Hepatocyte (in vitro differentiated cells): ENCODE data around the gene TDP2. TPM values are rescaled to one million over a fixed set of nuclear protein-coding genes. Genes with fewer than 3 reads are reported as not detected.

Experiments used
- DNase-seq: peaks from one replicate; pipeline ENCODE4 v3.0.0-alpha.2; 2016; ENCODE audit warnings: low spot score
- H2AFZ ChIP-seq: fragments of 200-600 bp; sonication (generic); 2 replicates; pipeline ENCODE4 v1.6.0; 2016; ENCODE audit warnings: antibody characterized with exemption, mild to moderate bottlenecking
- H3K27ac ChIP-seq: fragments of 200-600 bp; sonication (generic); 2 replicates; pipeline ENCODE4 v1.5.1; 2016; ENCODE audit warnings: mild to moderate bottlenecking
- H3K27me3 ChIP-seq: fragments of 200-600 bp; sonication (generic); 2 replicates; pipeline ENCODE4 v1.6.1; 2016
- H3K36me3 ChIP-seq: fragments of 200-600 bp; sonication (generic); replicated peaks from 2 replicates; pipeline ENCODE4 v1.5.1; 2016; ENCODE audit warnings: low read depth; ENCODE audit not compliant: insufficient read depth
- H3K4me1 ChIP-seq: fragments of 200-600 bp; sonication (generic); 2 replicates; pipeline ENCODE4 v1.5.1; 2016; ENCODE audit warnings: mild to moderate bottlenecking, moderate library complexity; ENCODE audit not compliant: insufficient read depth
- H3K4me2 ChIP-seq: fragments of 200-600 bp; sonication (generic); 2 replicates; pipeline ENCODE4 v1.6.0; 2016
- H3K4me3 ChIP-seq: fragments of 200-600 bp; sonication (generic); 2 replicates; pipeline ENCODE4 v1.5.1; 2016; ENCODE audit warnings: mild to moderate bottlenecking
- H3K79me2 ChIP-seq: fragments of 200-600 bp; sonication (generic); 2 replicates; pipeline ENCODE4 v1.6.0; 2017; ENCODE audit warnings: mild to moderate bottlenecking
- H3K9me2 ChIP-seq: fragments of 200-600 bp; sonication (generic); replicated peaks from 2 replicates; pipeline ENCODE4 v1.6.0; 2017; ENCODE audit warnings: mild to moderate bottlenecking; ENCODE audit not compliant: insufficient read depth
- H3K9me3 ChIP-seq: fragments of 200-600 bp; sonication (generic); 2 replicates; pipeline ENCODE4 v1.5.1; 2016; ENCODE audit warnings: low read depth, mild to moderate bottlenecking
- H4K20me1 ChIP-seq: fragments of 200-600 bp; sonication (generic); 2 replicates; pipeline ENCODE4 v1.6.0; 2016; ENCODE audit warnings: mild to moderate bottlenecking; ENCODE audit not compliant: insufficient read depth, poor library complexity, severe bottlenecking
- EZH2 ChIP-seq: fragments of 200-600 bp; sonication (generic); IDR thresholded peaks from 2 replicates; pipeline ENCODE4 v1.6.1; 2016; ENCODE audit warnings: antibody characterized with exemption, mild to moderate bottlenecking, borderline replicate concordance
- EZH2phosphoT487 ChIP-seq: fragments of 200-600 bp; sonication (generic); IDR thresholded peaks from one replicate; pipeline ENCODE4 v1.6.1; 2018; ENCODE audit warnings: antibody characterized with exemption, mild to moderate bottlenecking, low read depth, moderate library complexity; ENCODE audit not compliant: unreplicated experiment, severe bottlenecking
- WGBS: methylation state at CpG from one replicate; pipeline ENCODE4 v1.1.6; 2016; ENCODE audit warnings: low lambda C conversion rate; ENCODE audit errors: missing lambda C conversion rate; 5-methylcytosine and 5-hydroxymethylcytosine counted together
- polyA plus RNA-seq: library from polyadenylated mRNA; unstranded; fragments of >200 nt; fragmentation: Nextera tagmentation; extraction: Ambion mirVana; gene quantifications from 2 replicates; pipeline ENCODE4 v1.2.1, GENCODE V29; 2016
- total RNA-seq: library from RNA; depleted of rRNA; stranded (reverse); fragments of >200 nt; gene quantifications from 2 replicates; pipeline ENCODE4 v1.2.3, GENCODE V29; 2014
- TF ChIP-seq, protein P1 (sequence below): fragments of 200-600 bp; sonication (generic); IDR thresholded peaks from 2 replicates; pipeline ENCODE4 v1.5.1; 2016; ENCODE audit warnings: antibody characterized with exemption, mild to moderate bottlenecking; ENCODE audit not compliant: poor library complexity

Gene TDP2
- total and polyA plus RNA-seq, 2 experiments from 2014 or later: 75.5 to 117 TPM

DNA sequence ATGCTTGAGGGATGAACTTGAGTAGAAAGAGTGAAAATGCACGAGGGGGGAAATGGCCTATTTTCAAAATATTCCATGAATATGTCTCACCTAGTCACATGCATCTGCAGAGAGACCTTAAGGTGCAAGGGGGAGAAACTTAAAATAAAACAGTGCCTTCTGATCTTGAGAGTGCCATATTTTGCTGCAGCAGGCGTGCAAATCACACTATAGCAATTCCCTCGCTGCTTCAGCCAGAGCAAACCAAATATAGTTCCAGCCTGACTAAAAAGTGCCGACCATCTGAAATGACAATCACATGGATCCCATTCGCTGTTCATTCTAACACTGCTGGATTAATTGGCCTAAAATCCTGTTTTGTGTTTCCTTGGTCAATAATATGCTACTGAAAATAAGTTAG lies 47.0 kb downstream of the TDP2 start:
- H3K9me2 ChIP-seq: no peaks in the 10 kb centered on the region
- TF ChIP-seq, protein P1, sequence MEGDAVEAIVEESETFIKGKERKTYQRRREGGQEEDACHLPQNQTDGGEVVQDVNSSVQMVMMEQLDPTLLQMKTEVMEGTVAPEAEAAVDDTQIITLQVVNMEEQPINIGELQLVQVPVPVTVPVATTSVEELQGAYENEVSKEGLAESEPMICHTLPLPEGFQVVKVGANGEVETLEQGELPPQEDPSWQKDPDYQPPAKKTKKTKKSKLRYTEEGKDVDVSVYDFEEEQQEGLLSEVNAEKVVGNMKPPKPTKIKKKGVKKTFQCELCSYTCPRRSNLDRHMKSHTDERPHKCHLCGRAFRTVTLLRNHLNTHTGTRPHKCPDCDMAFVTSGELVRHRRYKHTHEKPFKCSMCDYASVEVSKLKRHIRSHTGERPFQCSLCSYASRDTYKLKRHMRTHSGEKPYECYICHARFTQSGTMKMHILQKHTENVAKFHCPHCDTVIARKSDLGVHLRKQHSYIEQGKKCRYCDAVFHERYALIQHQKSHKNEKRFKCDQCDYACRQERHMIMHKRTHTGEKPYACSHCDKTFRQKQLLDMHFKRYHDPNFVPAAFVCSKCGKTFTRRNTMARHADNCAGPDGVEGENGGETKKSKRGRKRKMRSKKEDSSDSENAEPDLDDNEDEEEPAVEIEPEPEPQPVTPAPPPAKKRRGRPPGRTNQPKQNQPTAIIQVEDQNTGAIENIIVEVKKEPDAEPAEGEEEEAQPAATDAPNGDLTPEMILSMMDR: no peak
- TF ChIP-seq EZH2phosphoT487 (no peak), EZH2 (no peak)

DNA sequence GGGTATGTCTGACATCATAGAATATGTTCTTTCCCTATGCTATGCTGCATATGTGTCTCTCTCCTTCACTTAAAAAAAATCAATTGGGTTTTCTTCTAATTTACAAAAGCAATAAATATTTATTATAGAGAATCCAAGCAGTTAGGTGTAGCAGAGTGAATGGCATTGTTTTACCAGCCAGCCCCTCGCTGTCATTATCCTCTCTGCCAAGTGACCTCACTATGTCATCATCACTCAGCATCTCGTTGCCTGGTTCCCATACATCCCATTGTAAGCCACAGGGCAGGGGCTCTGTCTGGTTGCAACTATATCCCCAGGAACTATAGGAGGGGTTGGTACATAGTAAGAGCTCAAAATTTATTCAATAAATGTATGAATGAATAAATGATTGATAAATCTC lies 52.1 kb downstream of the TDP2 start:
- no peak overlapping the region for H3K27ac ChIP-seq
- H3K9me3 ChIP-seq: no peaks in the 10 kb centered on the region
- no peaks in the 10 kb centered on the region for H3K27me3 ChIP-seq
- no peak for TF ChIP-seq EZH2
- TF ChIP-seq, protein P1: no peak
- no peak for TF ChIP-seq EZH2phosphoT487
- H4K20me1 ChIP-seq: no peaks in the 10 kb centered on the region
- H3K36me3 ChIP-seq: no peaks in the 10 kb centered on the region
- H3K9me2 ChIP-seq: no peaks in the 10 kb centered on the region
- H2AFZ ChIP-seq: no peak overlapping the region
- no peak overlapping the region for H3K4me3 ChIP-seq
- no peaks in the 10 kb centered on the region for H3K4me1 ChIP-seq
- H3K4me2 ChIP-seq: no peak overlapping the region
- WGBS: 79% methylated on average over 2 of the region's 2 CpGs
- DNase-seq: no peak
- H3K79me2 ChIP-seq: no peaks in the 10 kb centered on the region

More for the DNA sequence above, 47.0 kb downstream of the TDP2 start:
- Histone ChIP-seq H3K79me2 (no peaks in the 10 kb centered on the region), H4K20me1 (no peaks in the 10 kb centered on the region), H2AFZ (no peak overlapping the region), H3K4me1 (no peaks in the 10 kb centered on the region), H3K27me3 (no peaks in the 10 kb centered on the region), H3K27ac (no peak overlapping the region), H3K4me2 (no peak overlapping the region), H3K36me3 (no peaks in the 10 kb centered on the region), H3K4me3 (no peak overlapping the region), H3K9me3 (no peaks in the 10 kb centered on the region)
- WGBS: 98% methylated on average over 5 of the region's 5 CpGs
- no peak for DNase-seq

DNA sequence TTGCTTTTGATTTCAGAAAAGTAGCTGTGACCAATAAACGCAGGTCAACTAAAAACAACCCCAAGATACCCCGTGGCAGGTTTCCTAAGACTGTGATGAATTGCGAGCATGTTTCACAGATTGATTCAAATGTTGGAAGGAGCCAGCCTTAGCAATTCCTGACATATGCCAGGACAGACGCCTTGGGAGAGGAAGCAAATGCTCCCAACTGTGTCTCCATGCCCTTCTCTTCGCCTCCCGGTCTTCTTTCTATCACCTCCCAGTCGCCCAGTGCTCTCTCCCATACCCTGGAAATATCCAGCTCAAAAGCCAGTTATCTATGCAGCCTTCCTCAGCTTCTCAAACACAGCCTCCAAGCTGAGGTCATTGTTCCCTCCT lies 52.7 kb downstream of the TDP2 start:
- Histone ChIP-seq H2AFZ (no peak overlapping the region), H3K9me3 (no peaks in the 10 kb centered on the region), H3K27ac (no peak overlapping the region), H3K4me2 (no peak overlapping the region), H3K27me3 (no peaks in the 10 kb centered on the region), H3K9me2 (no peaks in the 10 kb centered on the region), H3K4me1 (no peaks in the 10 kb centered on the region), H3K36me3 (no peaks in the 10 kb centered on the region), H3K79me2 (no peaks in the 10 kb centered on the region), H4K20me1 (no peaks in the 10 kb centered on the region), H3K4me3 (no peak overlapping the region)
- DNase-seq: no peak
- TF ChIP-seq EZH2: no peak
- TF ChIP-seq, protein P1: no peak
- TF ChIP-seq EZH2phosphoT487: no peak
- 71% methylated on average over 7 of the region's 7 CpGs for WGBS
